Smooth muscle cell (in vitro differentiated cells): ENCODE data around the gene KRTAP1-1. TPM values are rescaled to one million over a fixed set of nuclear protein-coding genes. Genes with fewer than 3 reads are reported as not detected.
"Not testable (repeated sequence)": the region's sequence is repeated elsewhere in the genome, so short reads cannot be mapped to it uniquely, and the experiment has no call there.

ENCODE experiments used
- DNase-seq: peaks from one replicate; lab custom pipeline; 2025; ENCODE audit not compliant: unreplicated experiment; lab: John Stamatoyannopoulos, UW
- H2AFZ ChIP-seq: fragments of 200-600 bp; sonication (generic); 2 replicates; pipeline ENCODE4 v1.6.0; 2016; ENCODE audit warnings: antibody characterized with exemption, low read depth, mild to moderate bottlenecking
- H3F3A ChIP-seq: fragments of 200-600 bp; sonication (generic); 2 replicates; pipeline ENCODE4 v1.6.0; 2017; ENCODE audit warnings: antibody characterized with exemption, low read depth
- H3K27ac ChIP-seq: fragments of 200-600 bp; sonication (generic); 2 replicates; pipeline ENCODE4 v1.5.1; 2016; ENCODE audit warnings: low read depth, mild to moderate bottlenecking
- H3K27me3 ChIP-seq: fragments of 200-600 bp; sonication (generic); 2 replicates; pipeline ENCODE4 v1.6.1; 2016; ENCODE audit warnings: low read depth, mild to moderate bottlenecking
- H3K36me3 ChIP-seq: fragments of 200-600 bp; sonication (generic); 2 replicates; pipeline ENCODE4 v1.5.1; 2016; ENCODE audit warnings: low read depth
- H3K4me1 ChIP-seq: fragments of 200-600 bp; sonication (generic); 2 replicates; pipeline ENCODE4 v1.5.1; 2016; ENCODE audit warnings: low read depth
- H3K4me2 ChIP-seq: fragments of 200-600 bp; sonication (generic); 2 replicates; pipeline ENCODE4 v1.6.0; 2016; ENCODE audit warnings: mild to moderate bottlenecking
- H3K4me3 ChIP-seq: fragments of 200-600 bp; sonication (generic); 2 replicates; pipeline ENCODE4 v1.5.1; 2016; ENCODE audit warnings: mild to moderate bottlenecking
- H3K79me2 ChIP-seq: fragments of 200-600 bp; sonication (generic); 2 replicates; pipeline ENCODE4 v1.6.0; 2016; ENCODE audit warnings: low read depth, mild to moderate bottlenecking
- H3K9ac ChIP-seq: fragments of 200-600 bp; sonication (generic); 2 replicates; pipeline ENCODE4 v1.6.0; 2016; ENCODE audit warnings: low read depth
- H3K9me3 ChIP-seq: fragments of 200-600 bp; sonication (generic); replicated peaks from 2 replicates; pipeline ENCODE4 v1.5.1; 2016; ENCODE audit warnings: low read depth
- H4K20me1 ChIP-seq: fragments of 200-600 bp; sonication (generic); 2 replicates; pipeline ENCODE4 v1.6.0; 2016; ENCODE audit warnings: low read depth
- CTCF ChIP-seq: fragments of 200-600 bp; sonication (generic); IDR thresholded peaks from 2 replicates; pipeline ENCODE4 v1.5.1; 2017; ENCODE audit warnings: borderline replicate concordance, mild to moderate bottlenecking, antibody characterized with exemption; ENCODE audit not compliant: insufficient read depth, poor library complexity, severe bottlenecking
- WGBS: methylation state at CpG from one replicate; pipeline ENCODE4 v1.1.7; 2016; ENCODE audit warnings: low lambda C conversion rate; 5-methylcytosine and 5-hydroxymethylcytosine counted together
- polyA plus RNA-seq: library from polyadenylated mRNA; unstranded; fragments of >200 nt; fragmentation: Nextera tagmentation; extraction: Ambion mirVana; gene quantifications from 2 replicates; pipeline ENCODE4 v1.2.1, GENCODE V29; 2016
- total RNA-seq: library from RNA; depleted of rRNA; stranded (reverse); fragments of >200 nt; gene quantifications from 2 replicates; pipeline ENCODE4 v1.2.3, GENCODE V29; 2014

Gene KRTAP1-1
- total and polyA plus RNA-seq, 2 experiments from 2014 or later: not detected

- Histone ChIP-seq H3K4me2 (no peak overlapping the region), H3K27ac (no peak overlapping the region), H3K4me3 (no peak overlapping the region), H3K4me1 (no peaks in the 10 kb centered on the region), H3K36me3 (no peaks in the 10 kb centered on the region), H3K9me3 (no peaks in the 10 kb centered on the region), H3K9ac (no peak overlapping the region), H3K79me2 (no peaks in the 10 kb centered on the region), H3K27me3 (no peaks in the 10 kb centered on the region), H2AFZ (no peak overlapping the region), H3F3A (no peaks in the 10 kb centered on the region), H4K20me1 (no peaks in the 10 kb centered on the region)
- no peak for TF ChIP-seq CTCF
- DNase-seq: no peak
Observed at GRCh38 chr17:41067281-41067680, 26.0 kb upstream of the KRTAP1-1 start.

GRCh38 chr17:41065829-41066624 is 24.8 kb upstream of the KRTAP1-1 start, which contains the start of gene KRTAP2-4:
Gene KRTAP2-4, minus strand, starts transcription at chr17:41065879. Its CDS starts 34 bp downstream, at chr17:41065845.
- Histone ChIP-seq H2AFZ (no peak within 1 kb of the TSS), H3K9ac (no peak within 1 kb of the TSS), H3K79me2 (no peaks in the 10 kb centered on the region), H3K36me3 (no peaks in the 10 kb centered on the region), H3K9me3 (no peaks in the 10 kb centered on the region), H3F3A (no peaks in the 10 kb centered on the region), H3K27ac (peak within 1 kb of the TSS; percentile 50), H4K20me1 (no peaks in the 10 kb centered on the region), H3K27me3 (no peaks in the 10 kb centered on the region), H3K4me3 (no peak within 1 kb of the TSS), H3K4me1 (no peaks in the 10 kb centered on the region), H3K4me2 (peak within 1 kb of the TSS; percentile 18)
- WGBS: 61% methylated on average over 6 of the region's 6 CpGs
- no peak for TF ChIP-seq CTCF
- DNase-seq: no peak

- not testable (repeated sequence) for H3K79me2 ChIP-seq, H3K9me3 ChIP-seq
- 91% methylated on average over 7 of the region's 16 CpGs for WGBS
Observed at GRCh38 chr17:41065016-41065689, 23.9 kb upstream of the KRTAP1-1 start.

GRCh38 chr17:41064301-41064700 is 23.1 kb upstream of the KRTAP1-1 start:
- Histone ChIP-seq H3K4me2 (no peak overlapping the region), H2AFZ (no peak overlapping the region), H3K4me3 (no peak overlapping the region), H3K4me1 (peaks cover 6% of the 10 kb centered on the region), H3K27me3 (no peaks in the 10 kb centered on the region), H4K20me1 (no peaks in the 10 kb centered on the region), H3K36me3 (no peaks in the 10 kb centered on the region), H3K79me2 (no peaks in the 10 kb centered on the region), H3F3A (peaks cover 3% of the 10 kb centered on the region), H3K9ac (no peak overlapping the region), H3K9me3 (no peaks in the 10 kb centered on the region), H3K27ac (no peak overlapping the region)
- 92% methylated on average over 1 of the region's 1 CpG for WGBS
- no peak for TF ChIP-seq CTCF
- DNase-seq: no peak

More at GRCh38 chr17:41065016-41065689, 23.9 kb upstream of the KRTAP1-1 start:
- not testable (repeated sequence) for DNase-seq, H3K27ac ChIP-seq, H3K4me3 ChIP-seq, H3K36me3 ChIP-seq, H3K4me2 ChIP-seq, H3K9ac ChIP-seq, H3K4me1 ChIP-seq, H2AFZ ChIP-seq, H3K27me3 ChIP-seq, H4K20me1 ChIP-seq, H3F3A ChIP-seq
